Stimulated activated CD4-positive, alpha-beta T cell treated with anti-CD3 and anti-CD28 coated beads, TNF-alpha, amount 100 ng/mL, for 48 hours (primary cell): ENCODE measurements around the gene MAGEA4.
"Not testable (repeated sequence)": the region's sequence is repeated elsewhere in the genome, so short reads cannot be mapped to it uniquely, and the experiment has no call there.

Source experiments
- DNase-seq, 3 donors: peaks; one replicate each; pipeline ENCODE4 v3.0.0-alpha.2; 2020; ENCODE audit warnings: low read depth in 3 of 3

Gene MAGEA4, protein sequence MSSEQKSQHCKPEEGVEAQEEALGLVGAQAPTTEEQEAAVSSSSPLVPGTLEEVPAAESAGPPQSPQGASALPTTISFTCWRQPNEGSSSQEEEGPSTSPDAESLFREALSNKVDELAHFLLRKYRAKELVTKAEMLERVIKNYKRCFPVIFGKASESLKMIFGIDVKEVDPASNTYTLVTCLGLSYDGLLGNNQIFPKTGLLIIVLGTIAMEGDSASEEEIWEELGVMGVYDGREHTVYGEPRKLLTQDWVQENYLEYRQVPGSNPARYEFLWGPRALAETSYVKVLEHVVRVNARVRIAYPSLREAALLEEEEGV

DNA sequence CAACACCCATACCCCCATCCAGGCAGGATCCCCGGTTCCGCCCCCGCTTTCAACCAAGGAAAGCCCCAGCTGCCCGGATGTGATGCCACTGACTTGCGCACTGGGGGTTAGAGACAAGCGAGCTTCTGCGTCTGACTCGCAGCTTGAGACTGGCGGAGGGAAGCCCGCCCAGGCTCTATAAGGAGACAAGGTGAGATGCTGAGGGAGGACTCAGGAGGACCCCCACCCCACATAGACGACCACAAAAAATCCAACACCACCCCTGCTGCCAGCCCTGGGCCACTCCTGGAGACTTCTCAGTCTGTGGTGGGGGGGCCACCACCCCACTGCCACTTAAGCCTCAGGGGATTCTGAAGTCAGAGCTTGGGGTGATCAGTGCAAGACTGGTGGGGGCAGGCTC lies at the start of gene MAGEA4:
MAGEA4 (plus strand) TSS at position 110 of the 400 bp plus-strand sequence. CDS start 10,776 bp downstream, outside the sequence.
- no peak for DNase-seq

DNA sequence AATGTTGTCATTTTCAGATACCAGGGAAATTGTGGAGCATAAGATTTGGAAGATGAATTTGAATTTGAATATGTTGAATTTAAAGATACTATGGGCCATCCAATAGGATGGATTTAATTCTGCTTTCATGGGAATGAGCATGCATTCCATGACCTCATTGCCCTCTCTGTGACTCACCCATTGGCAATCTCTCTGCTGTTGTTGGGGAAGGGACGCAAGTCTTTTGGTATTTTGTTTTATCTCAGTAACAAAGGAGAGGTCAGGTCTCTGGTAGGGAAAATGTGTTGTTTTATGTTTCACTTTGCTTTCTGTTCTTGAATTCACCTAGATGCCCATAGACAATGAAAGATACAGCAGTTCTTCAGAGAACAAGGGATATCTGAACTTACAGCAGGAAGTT lies 42.1 kb upstream of the MAGEA4 start:
- DNase-seq: no peak

DNA sequence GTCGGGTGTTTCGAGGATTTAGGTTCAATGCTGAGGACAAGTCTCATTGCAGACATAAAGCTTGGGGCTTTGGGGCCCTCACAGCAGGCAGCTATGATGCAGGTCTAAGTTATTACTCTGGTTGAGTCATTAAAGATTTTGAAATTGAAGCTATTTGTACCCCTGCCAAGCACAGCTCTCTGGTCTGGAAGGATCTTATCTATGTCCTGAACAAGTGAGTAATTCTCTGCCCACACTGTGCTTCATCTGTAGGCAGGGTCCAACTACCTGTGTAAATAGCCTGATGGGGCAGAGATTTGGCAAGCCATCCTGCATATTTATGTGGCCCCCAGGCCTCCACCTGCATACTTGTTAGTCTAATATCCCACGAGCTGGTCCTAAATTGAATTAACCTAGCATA lies 41.4 kb upstream of the MAGEA4 start:
- no peak for DNase-seq

DNA sequence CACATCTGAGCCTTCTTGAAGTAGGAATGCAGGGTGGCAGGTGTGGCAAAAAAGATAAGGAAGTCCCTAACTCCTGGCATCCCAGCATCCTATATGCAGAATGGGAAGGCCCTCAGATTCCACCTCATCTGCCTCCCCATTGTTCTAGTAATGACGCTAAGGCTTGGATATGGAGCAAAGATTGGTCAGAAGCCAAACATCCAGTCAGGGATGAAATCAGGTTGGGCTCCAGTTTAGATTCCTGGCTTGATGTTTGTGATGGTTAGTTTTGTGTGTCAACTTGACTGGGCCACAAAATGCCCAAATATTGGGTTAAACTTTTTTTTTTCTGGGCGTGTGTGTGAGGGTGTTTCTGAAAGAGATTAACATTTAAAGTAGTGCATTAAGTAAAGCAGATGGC lies 39.6 kb upstream of the MAGEA4 start:
- DNase-seq: no peak

DNA sequence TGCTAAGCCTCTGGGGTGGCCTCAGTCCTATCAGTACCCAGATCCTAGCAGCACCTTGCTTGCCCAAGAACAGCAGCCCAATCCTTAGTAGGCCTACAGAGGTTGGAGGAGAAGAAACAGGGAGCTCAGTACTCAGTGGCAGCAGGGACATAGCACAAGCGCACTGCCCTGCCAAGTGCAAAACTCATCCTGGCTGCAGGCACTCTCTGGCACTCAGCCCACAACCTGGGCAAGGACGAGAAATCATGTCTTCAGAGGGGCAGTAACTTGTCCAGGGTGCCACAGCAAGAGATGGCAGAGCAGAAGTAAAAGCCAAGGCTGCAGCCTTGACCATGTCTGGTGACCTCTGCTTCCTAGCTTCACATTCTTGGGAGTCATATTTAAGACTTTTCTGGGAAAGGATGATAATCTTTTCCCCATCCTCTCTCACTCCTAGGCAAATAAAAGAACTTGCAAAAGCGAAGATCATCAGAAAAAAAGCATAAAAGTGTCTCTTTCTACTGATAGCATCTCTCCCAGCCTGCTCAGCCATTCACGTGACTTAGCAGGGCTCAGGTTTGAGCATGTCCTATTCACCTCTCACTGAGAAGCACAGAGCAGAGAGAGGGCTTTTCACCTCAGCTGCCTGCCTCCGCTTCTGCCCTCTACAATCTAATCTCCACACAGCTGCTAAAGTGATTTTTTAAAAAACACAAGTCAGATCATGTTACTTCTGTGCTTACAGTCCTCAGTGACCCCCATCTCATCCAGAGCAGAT lies 37.2 kb upstream of the MAGEA4 start:
- no peak for DNase-seq

DNA sequence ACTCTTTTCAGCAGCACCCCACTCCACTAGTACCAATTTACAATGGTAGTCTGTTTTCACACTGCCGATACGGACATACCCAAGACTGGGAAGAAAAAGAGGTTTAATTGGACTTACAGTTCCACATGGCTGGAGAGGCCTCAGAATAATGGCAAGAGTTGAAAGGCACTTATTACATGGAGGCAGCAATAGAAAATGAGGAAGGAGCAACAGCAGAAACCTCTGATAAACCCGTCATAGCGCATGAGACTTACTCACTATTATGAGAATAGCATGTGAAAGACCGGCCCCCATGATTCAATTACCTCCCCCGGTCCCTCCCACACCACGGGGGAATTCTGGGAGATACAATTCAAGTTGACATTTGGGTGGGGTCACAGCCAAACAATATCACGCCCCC lies 34.1 kb upstream of the MAGEA4 start:
- DNase-seq: no peak

DNA sequence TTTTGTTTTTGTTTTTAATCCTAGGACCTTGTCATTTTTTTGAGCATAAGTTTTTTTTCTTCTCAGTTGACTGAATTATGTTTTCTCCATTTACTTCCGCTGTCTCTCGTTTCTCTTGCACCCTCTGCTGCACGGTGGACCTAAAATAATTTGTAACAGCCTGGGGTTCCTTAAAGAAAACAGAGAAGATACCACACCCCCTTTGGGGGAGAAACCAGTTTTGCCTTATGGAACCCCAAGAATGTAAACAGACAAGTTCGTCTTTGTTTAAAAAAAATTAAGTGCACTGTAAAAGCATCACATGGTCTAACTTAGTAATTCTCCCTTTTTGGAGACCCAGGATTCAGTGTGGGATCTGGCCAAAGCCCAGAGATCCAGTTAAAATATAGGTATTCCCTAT lies 32.8 kb upstream of the MAGEA4 start:
- DNase-seq: no peak

DNA sequence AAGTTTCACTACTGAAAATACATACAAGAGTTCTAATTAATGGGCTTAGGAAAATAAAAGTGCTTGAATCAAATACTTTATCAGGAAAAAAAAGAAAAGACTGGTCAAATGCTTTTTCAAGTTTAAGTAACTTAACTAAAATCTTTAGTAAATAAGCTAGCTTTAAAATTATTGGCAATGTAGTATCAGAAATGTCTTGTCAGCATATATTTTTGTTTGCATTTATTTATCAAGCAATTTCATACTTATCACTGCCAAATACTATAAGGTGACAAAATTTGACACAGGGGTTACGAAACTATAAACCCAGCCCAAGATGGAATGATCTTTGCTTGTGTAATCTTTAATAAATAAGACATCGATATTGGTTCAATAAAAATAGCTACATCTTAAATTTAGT lies 31.8 kb upstream of the MAGEA4 start:
- DNase-seq: no peak

DNA sequence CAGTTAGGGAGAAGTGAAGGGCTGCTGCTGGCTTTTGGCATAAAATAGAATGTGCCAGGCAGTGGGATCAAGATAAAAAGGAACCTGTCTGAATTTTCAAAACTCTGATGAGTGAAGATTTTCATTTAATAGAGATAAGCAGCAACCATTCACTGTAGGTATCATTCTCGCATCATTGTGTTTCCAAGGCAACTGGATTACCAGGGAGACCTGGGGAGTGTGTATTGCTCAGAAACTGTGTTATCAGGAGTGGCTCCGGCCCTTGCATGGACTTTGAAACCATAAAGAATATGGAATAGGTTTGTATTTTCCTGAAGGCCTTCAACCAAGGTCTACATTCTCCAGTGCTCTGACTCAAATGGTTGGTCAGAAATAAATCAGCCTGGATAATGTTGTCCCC lies 23.3 kb upstream of the MAGEA4 start:
- no peak for DNase-seq

DNA sequence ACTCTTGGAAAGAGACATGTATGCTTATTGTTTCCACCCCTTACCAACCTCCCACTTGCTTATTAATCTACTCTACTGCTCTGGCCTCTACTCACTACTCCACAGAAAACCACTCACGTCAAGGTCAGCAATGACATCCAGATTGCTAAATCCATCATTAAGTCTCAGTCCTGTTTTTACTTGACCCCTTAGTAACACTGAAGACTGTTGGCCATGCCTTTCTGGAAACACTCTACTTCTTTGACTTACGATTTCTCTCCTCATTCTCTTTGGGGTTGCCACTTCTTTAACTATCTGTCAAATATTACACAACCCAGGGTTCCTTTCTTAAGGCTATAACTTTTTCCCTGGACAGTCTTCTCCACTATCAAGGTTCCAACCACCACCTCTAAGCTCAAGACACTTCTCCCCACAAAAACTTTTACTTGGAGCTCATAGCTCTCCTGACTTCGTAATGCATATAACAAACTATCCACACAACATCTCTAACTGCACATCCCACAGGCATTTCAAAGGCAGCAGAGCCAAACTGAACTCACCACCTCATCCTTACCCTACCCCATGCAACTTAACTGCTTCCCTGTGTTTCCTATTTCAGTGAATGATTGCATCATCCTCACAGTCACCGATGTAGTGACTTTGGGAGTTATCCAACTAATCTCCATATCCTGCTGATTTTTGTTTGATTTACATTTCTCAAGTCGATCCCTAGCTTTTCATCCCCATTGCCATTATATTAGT lies 15.8 kb upstream of the MAGEA4 start:
- DNase-seq: no peak

DNA sequence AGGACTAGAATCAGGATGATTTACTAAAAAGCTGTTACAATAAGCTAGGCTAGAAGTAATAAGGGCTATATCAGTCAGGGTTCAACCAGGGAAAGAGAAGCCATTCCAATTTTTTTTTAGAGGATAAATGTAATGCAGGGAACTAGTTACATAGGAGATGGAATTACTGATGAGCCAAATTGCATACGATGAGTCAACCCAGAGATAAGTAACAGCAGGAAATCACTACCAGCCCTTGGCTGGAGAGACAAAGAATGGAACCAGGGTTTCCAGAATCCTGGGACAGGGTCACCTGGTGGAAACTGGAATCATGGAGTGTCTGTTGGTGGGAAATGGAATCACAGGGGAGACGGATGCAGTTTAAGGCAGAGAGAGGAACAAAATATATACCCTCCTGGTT lies 13.1 kb upstream of the MAGEA4 start:
- DNase-seq: no peak

DNA sequence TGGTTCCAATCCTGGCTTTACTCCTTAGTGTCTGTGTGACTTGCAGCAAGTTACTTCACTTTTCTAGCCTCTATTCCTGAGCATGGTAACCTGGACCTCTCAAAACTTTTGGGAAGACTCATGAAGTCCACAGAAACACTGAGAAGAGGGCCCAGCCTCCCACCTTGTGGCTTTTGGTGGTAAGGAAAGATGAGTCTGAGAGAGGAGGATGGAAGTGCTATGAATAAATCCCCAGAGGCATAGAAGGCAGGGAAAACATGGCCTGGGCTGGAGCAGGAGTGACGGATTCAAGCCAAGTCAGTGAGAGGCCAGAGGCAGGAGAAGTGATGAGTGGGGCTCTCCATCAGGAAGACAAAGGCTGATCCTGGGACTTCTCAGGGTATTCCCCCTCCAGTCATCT lies 10.9 kb upstream of the MAGEA4 start:
- no peak for DNase-seq

DNA sequence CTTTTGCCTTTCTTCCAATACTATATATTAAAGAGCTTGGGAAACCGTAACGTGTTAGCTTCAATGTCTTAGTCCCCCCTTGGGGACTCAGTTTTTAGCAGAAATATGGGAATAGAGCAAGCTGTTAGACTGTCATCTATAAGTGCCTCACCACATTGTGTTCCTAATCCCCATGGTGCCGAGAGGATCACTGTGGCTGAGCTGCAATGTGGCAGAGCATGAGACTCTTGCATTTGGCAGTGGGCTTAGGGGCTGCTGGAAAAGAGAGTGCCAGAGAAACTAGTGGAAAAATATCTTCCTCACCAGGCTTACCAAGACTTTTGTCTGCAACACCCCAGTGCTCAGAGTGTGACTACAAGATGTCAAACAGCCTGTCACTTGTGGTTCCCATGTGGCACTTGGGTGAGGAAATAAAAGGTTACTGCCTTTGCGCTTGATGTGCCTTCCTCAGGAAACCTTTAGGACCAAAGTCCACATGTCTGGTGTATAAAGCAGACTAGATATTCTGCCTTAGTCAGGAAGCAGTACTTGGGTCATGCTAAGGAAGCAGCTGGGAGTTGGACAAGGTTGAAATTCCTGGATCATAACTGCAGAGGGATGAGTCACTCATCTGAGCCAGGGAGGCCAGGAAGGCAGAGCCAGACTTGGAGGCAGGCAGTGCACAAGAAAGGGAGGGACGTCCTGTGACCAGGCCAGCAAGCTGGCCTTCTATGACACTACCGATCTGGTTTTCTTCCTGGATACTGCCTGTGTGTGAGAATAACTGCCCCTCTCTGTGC lies 9.7 kb upstream of the MAGEA4 start:
- no peak for DNase-seq

DNA sequence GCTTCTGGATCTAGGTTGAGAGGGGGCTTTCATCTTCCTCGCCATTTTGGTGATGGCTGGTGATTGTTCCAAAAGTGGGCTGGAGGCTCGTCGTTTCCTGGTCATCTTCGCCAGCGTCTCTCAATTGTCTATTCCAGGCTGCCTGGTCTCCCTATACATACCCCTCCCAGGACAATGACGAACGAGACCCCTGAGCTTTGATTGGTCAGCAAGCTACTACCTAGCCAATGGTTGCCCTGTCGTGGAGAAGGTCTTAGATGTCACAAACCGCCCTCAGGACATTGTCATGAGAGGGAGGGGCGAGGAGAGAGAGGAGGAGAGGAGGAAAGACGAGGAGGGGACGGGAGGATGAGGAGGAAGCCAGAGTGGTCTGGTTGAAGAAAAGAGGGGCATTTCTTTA lies 7.7 kb upstream of the MAGEA4 start:
- DNase-seq: no peak

DNA sequence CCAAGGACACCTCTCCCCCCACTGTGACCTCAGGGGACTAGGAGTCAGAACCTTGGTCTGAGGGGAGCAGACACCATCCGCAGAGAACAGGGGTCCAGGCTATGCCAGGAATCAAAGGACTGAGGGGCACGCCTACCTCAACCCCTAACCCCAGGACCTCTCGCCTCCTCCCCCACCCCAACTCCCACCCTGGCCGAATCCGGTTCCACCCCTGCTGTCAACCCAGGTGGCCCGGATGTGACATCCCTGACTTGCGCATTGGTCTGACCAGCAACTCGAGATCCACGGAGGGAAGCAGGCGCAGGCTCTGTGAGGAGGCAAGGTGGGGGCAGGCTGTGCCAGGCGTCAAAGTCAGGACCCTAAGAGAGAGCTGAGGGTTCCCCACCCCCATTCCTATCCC lies 468 bp upstream of the MAGEA4 start:
- DNase-seq: no peak

DNA sequence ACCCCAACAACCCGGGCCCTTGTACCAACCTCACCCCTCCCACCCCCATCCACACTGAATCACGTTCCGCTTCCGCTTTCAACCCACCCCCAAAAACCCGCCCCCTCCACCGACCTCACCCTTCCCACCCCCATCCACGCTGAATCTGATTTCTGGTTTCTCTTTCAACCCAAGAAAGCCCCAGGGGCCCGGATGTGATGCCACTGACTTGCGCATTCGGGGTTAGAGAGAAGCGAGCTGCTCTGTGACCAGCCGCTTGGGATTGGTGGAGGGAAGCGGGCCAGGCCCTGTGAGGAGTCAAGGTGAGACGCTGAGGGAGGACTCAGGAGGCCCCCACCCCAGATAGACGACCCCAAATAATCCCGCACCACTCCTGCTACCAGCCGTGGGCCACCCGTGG lies 6.0 kb downstream of the MAGEA4 start:
- not testable (repeated sequence) for DNase-seq

DNA sequence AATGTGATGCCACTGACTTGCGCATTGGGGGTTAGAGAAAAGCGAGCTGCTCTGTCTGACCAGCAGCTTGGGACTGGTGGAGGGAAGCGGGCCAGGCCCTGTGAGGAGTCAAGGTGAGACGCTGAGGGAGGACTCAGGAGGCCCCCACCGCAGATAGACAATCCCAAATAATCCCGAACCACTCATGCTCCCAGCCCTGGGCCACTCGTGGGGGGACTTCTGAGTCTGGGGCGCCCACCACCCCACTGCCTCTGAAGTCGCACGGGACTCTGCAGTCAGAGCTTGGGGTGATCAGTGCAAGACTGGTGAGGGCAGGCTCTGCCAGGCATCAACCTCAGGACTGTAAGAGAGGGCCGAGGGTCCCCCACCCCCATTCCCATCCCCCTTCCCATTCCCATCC lies 6.9 kb downstream of the MAGEA4 start:
- DNase-seq: no peak

DNA sequence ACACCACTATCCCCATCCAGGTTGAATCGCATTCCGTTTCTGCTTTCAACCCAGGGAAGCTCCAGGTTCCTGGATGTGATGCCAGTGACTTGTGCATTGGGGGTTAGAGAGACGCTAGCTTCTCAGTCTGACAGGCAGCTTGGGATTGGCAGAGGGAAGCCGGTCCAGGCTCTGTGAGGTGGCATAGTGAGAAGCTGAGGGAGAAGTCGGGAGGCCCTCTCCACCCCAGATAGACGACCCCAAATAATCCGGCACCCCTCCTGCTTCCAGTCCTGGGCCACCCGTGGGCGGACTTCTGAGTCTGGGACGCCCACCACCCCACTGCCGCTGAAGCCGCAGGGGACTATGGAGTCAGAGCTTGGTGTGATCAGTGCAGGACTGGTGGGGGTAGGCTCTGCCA lies 7.4 kb downstream of the MAGEA4 start:
- DNase-seq: no peak

DNA sequence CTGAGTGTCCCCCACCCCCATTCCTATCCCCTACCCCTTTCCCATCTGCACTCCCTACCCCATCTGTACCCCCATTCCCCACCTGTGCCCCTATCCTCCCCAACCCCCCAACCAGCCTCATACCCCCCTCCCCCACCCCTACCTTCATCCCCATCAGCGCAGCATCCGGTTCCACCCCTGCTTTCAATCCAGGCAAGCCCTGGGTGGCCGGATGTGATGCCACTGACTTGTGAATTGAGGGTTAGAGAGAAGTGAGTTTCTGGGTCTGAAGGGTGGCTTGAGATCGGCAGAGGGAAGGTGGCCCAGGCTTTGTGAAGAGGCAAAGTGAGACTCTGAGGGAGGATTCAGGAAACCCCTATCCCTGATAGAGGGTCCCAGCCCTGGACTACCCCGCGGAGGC lies 7.8 kb downstream of the MAGEA4 start:
- DNase-seq: no peak

DNA sequence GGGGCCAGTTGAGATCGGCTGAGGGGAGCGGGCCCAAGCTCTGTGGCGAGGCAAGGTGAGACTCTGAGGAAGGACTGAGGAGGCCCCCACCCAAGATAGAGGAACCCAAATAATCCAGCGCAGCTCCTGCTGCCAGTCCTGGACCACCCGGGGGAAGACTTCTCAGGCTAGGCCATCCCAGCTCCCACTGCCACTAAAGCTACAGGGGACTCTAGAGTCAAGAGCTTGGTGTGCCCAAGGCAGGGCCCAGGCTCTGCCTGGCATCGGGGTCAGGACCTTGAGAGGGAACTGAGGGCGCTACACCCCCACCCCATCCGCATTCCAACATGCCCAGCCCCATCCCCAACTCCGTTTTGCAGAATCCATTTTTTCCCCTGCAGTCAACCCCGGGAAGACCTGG lies 8.6 kb downstream of the MAGEA4 start:
- no peak for DNase-seq

DNA sequence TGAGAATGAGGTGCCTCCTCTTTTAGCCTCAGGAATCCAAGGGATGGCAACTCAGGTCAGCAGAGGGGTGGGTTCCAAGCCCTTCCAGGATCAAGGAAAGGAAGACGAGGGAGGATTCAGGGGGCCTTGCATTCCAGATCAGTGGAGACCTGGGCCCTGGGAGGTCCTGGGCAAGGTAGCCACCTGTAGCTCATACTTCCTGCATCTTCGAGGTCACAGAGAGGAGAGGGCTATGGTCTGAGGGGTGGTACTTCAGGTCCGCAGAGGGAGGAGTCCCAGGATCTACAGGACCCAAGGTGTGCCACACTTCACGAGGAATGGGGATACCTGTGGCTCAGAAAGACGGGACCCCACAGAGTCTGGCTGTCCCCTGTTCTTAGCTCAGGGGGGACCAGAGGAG lies 9.2 kb downstream of the MAGEA4 start:
- no peak for DNase-seq

DNA sequence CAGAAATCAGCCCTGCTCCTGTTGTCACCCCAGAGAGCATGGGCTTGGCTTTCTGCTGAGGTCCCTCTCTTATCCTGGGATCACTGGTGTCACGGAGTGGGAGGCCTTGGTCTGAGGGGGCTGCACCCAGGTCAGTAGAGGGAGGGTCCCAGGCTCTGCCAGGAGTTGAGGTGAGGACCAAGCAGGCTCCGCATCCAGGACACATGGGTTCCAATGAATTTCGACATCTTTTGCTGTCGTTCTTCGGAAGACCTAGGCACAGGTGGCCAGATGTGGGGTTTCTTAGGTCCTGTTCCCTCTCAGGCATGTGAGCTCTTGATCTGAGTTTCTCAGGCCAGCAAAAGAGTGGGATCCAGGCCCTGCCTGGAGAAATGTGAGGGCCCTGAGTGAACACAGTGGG lies 10.0 kb downstream of the MAGEA4 start:
- DNase-seq: no peak
